PC-3 (cell line): Measurements from ENCODE around the gene RASAL2.
"Not testable (repeated sequence)": the region's sequence is repeated elsewhere in the genome, so short reads cannot be mapped to it uniquely, and the experiment has no call there.

Experiments
- CTCF ChIP-seq: fragments of 300-600 bp; sonication (generic); conservative IDR thresholded peaks from 2 replicates; pipeline ENCODE4 v1.5.1; 2017; ENCODE audit warnings: antibody characterized with exemption, low read depth, mild to moderate bottlenecking, low read length
- EZH2 ChIP-seq: fragments of 300-600 bp; sonication (generic); IDR thresholded peaks from one replicate; pipeline ENCODE4 v1.6.1; 2017; ENCODE audit warnings: antibody characterized with exemption, mild to moderate bottlenecking, low read length; ENCODE audit not compliant: unreplicated experiment
- EZH2phosphoT487 ChIP-seq: fragments of 300-600 bp; sonication (generic); IDR thresholded peaks from 2 replicates; pipeline ENCODE4 v1.6.1; 2018; ENCODE audit warnings: mild to moderate bottlenecking, antibody characterized with exemption, low read length, borderline replicate concordance

- not testable (repeated sequence) for TF ChIP-seq CTCF, EZH2, EZH2phosphoT487
Measured at GRCh38 chr1:178320280-178320982, 226.5 kb downstream of the RASAL2 start.
